ENCODE results near the gene NFAT5. TPM values are rescaled to one million over a fixed set of nuclear protein-coding genes. Genes with fewer than 3 reads are reported as not detected.

The NFAT5 gene
- total RNA-seq, 1 donor from 2014 or later = 48.3 TPM

DNA sequence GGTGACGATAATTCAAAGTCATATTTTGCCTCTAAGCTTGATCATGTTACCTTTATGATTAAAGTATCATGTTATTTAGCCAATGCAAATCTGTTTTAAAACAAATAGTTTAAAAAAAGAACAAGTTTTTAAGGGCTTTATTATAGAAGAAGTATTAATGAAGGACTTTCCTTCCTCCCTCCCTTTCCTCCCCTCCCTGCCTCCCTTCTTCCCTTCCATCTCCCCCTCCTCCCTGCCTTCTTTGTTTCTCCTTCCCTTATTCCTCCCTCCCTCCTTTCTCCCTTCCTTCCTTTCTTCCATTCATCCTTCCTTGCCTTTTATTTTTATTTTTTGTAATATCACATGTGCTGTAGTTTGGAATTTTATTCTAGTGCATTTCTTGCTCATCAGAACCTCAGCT is 134.1 kb downstream of the NFAT5 start:
- TF ChIP-seq, protein P1, sequence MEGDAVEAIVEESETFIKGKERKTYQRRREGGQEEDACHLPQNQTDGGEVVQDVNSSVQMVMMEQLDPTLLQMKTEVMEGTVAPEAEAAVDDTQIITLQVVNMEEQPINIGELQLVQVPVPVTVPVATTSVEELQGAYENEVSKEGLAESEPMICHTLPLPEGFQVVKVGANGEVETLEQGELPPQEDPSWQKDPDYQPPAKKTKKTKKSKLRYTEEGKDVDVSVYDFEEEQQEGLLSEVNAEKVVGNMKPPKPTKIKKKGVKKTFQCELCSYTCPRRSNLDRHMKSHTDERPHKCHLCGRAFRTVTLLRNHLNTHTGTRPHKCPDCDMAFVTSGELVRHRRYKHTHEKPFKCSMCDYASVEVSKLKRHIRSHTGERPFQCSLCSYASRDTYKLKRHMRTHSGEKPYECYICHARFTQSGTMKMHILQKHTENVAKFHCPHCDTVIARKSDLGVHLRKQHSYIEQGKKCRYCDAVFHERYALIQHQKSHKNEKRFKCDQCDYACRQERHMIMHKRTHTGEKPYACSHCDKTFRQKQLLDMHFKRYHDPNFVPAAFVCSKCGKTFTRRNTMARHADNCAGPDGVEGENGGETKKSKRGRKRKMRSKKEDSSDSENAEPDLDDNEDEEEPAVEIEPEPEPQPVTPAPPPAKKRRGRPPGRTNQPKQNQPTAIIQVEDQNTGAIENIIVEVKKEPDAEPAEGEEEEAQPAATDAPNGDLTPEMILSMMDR (IDR thresholded peaks at IDR 0.05) = no peak
- ATAC-seq (ENCODE audit: low read depth) = no peak
- no peaks in the 10 kb centered on the region for H3K27me3 Mint-ChIP-seq
- no peak overlapping the region for H3K4me3 Mint-ChIP-seq
- H3K27ac Mint-ChIP-seq = no peak overlapping the region
- no peak for DNase-seq
- no peaks in the 10 kb centered on the region for H3K4me1 Mint-ChIP-seq
- H3K9me3 Mint-ChIP-seq = no peaks in the 10 kb centered on the region
- POLR2A ChIA-PET = interaction anchor here (0.6 kb wide), 1 partner anchor 26 kb away, joined by 6 read pairs; no protein-coding TSS in a partner anchor
- intact Hi-C loops (cut with micrococcal nuclease) = no loop called here
- CTCF ChIA-PET = no interaction called here
- peaks cover 61% of the 10 kb centered on the region for H3K36me3 Mint-ChIP-seq (ENCODE audit: low read depth)

DNA sequence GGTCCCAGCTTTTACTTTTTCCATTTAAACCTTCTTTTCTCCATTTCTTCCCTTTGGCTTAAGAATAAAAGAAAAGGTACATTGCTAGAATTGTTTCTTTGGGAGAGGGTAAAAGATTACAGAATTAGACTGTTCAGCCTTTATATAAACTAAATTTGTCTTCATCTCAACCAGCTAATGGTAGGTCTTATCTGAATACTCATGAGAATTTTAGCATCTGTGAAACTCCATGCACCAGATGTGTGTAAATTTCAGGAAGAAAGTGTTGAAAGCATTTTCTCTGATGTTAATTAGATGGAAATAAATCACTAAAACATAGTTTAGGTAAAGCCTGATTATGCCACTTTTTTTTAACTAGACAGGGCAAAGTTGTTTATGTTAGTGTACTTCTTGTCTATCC is 135.7 kb downstream of the NFAT5 start:
- CTCF ChIA-PET = no interaction called here
- POLR2A ChIA-PET = no interaction called here
- TF ChIP-seq, protein P1 (IDR thresholded peaks at IDR 0.05) = no peak
- ATAC-seq (ENCODE audit: low read depth) (no peak), DNase-seq (no peak)
- H3K36me3 Mint-ChIP-seq (ENCODE audit: low read depth) = peaks cover 46% of the 10 kb centered on the region
- no peaks in the 10 kb centered on the region for H3K9me3 Mint-ChIP-seq
- no peaks in the 10 kb centered on the region for H3K27me3 Mint-ChIP-seq
- H3K4me3 Mint-ChIP-seq = no peak overlapping the region
- intact Hi-C loops (cut with micrococcal nuclease) = no loop called here
- H3K27ac Mint-ChIP-seq = no peak overlapping the region
- no peaks in the 10 kb centered on the region for H3K4me1 Mint-ChIP-seq

DNA sequence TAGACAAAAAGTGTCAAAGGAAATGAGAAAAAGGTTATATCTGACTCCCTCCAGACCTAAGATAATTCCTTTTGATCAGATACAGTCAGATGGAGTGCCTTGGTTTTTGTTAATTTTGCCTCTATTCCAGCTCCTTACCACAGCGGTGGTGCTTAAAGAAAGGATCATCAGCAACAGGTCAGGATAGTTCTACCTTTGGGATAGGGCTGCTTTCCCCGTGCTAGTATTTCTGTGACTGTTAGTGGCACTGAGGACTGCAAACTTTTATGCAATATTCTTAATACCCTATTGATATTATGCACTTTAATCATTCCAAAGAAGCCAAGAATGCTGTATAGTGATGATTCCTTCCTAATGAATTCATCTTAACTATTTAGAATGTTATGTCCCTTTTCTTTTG is 136.1 kb downstream of the NFAT5 start:
- Mint-ChIP-seq H3K9me3 (no peaks in the 10 kb centered on the region), H3K4me3 (no peak overlapping the region), H3K27ac (no peak overlapping the region), H3K27me3 (no peaks in the 10 kb centered on the region), H3K36me3 (ENCODE audit: low read depth) (peaks cover 42% of the 10 kb centered on the region), H3K4me1 (no peaks in the 10 kb centered on the region)
- TF ChIP-seq, protein P1 (IDR thresholded peaks at IDR 0.05) = no peak
- ChIA-PET POLR2A (no interaction called here), CTCF (no interaction called here)
- intact Hi-C loops (cut with micrococcal nuclease) = no loop called here
- DNase-seq (no peak), ATAC-seq (ENCODE audit: low read depth) (no peak)

DNA sequence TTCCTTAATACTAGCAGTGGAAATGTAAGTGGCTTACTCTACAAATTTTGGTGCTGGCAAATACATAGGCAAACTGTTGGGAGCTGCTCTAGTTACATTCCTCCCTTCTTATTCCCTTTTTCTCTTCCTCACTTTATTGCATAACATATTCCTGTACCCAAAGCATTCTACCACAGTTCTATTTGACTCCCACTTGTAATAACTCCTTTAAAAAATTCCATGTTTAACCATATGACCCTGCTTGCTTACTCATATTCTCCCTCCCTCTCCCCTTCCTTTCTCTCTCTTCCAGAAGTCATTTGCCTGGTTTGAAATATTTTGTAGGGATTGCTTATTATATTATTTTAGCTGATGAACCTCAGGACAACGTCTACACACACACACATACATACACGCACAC is 137.9 kb downstream of the NFAT5 start:
- H3K9me3 Mint-ChIP-seq = no peaks in the 10 kb centered on the region
- ChIA-PET POLR2A (no interaction called here), CTCF (interaction anchor here (0.6 to 1.5 kb wide), 4 partner anchors 82 to 1848 kb away, joined by 3 to 5 read pairs (median 4); no protein-coding TSS in a partner anchor)
- H3K27me3 Mint-ChIP-seq = no peaks in the 10 kb centered on the region
- TF ChIP-seq, protein P1 (IDR thresholded peaks at IDR 0.05) = no peak
- intact Hi-C loops (cut with micrococcal nuclease) = no loop called here
- H3K36me3 Mint-ChIP-seq (ENCODE audit: low read depth) = peaks cover 38% of the 10 kb centered on the region
- no peaks in the 10 kb centered on the region for H3K4me1 Mint-ChIP-seq
- H3K4me3 Mint-ChIP-seq = no peak overlapping the region
- ATAC-seq (ENCODE audit: low read depth) = no peak
- H3K27ac Mint-ChIP-seq = no peak overlapping the region
- DNase-seq = no peak

DNA sequence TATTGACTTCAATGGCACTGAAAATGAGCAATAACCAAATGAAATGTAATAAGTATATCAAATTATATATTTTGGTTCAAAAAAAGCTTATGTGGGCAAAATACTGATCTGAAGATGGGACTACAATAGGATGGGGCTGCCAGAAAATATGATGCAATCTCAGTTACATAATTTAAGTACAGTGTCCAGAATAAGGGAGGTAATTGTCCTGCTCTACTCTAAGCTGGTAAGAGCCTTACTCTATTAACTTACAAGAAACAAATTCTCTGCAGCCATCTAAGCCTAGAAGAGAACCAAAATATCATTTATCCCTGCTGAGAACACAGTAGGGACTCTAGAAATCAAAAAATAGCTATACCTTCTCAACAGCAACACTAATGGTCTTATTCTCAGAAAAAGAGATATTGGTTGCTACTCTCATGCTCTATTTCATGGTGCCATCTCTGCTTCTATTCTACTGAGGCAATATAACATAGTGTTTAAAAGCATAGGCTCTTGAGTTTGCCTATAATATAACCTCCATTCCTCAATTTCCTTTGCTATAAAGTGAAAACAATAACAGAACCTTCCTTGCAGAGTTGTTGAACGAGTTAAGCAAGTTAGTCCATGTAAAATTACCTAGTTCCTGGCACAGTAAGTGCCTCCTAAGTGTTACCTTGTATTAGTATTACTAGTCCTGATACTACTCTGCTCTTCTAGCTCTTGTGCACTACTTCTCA is 140.6 kb downstream of the NFAT5 start:
- no peaks in the 10 kb centered on the region for H3K27me3 Mint-ChIP-seq
- intact Hi-C loops (cut with micrococcal nuclease) = no loop called here
- H3K4me1 Mint-ChIP-seq = no peaks in the 10 kb centered on the region
- POLR2A ChIA-PET = interaction anchor here (1.7 kb wide), 1 partner anchor 48 kb away, joined by 3 read pairs; the partner anchor contains the start of gene NOB1
- peak overlapping the region; percentile 12 for H3K27ac Mint-ChIP-seq
- peaks cover 15% of the 10 kb centered on the region for H3K36me3 Mint-ChIP-seq (ENCODE audit: low read depth)
- no peak overlapping the region for H3K4me3 Mint-ChIP-seq
- ATAC-seq (ENCODE audit: low read depth) = no peak
- DNase-seq = no peak
- TF ChIP-seq, protein P1 (IDR thresholded peaks at IDR 0.05) = no peak
- CTCF ChIA-PET = interaction anchor here (5.9 kb wide), 1 partner anchor 48 kb away, joined by 46 read pairs; the partner anchor contains the start of gene NOB1
- no peaks in the 10 kb centered on the region for H3K9me3 Mint-ChIP-seq

Data from activated B cell treated with CpG ODN at 0.5 μM for 24 hours (primary cell).